BJ (cell line): ENCODE data around the gene LTA4H. TPM values are rescaled to one million over a fixed set of nuclear protein-coding genes. Genes with fewer than 3 reads are reported as not detected.
A peak's percentile ranks its signal among the peaks of the same experiment; 100 is the strongest.

Experiments used
- CTCF ChIA-PET: fragments of 350-600 bp; formaldehyde crosslinking; extraction: SDS; loops from one replicate; lab custom pipeline; 2021; ENCODE audit warnings: antibody characterized with exemption, inconsistent platforms; lab: Yijun Ruan, JAX
- POLR2A ChIA-PET: fragments of 300-600 bp; sonication (Branson Sonifier 250); formaldehyde crosslinking; extraction: SDS; loops from one replicate; lab custom pipeline; 2021; ENCODE audit warnings: antibody characterized with exemption; lab: Charles Lee
- DNase-seq: peaks from one replicate; pipeline ENCODE4 v3.0.0-alpha.2; 2011; ENCODE audit warnings: low read depth
- H3K27me3 ChIP-seq: 2 replicates; pipeline ENCODE4 v1.6.0; 2011; ENCODE audit warnings: low read length; ENCODE audit not compliant: control insufficient read depth, insufficient read depth
- H3K36me3 ChIP-seq: 2 replicates; pipeline ENCODE4 v1.5.1; 2011; ENCODE audit warnings: low read length; ENCODE audit not compliant: control insufficient read depth, insufficient read depth
- H3K4me3 ChIP-seq: 2 replicates; pipeline ENCODE4 v1.5.1; 2011; ENCODE audit warnings: low read depth, mild to moderate bottlenecking, control low read depth, low read length
- polyA minus RNA-seq: library from RNA; depleted of rRNA, polyadenylated mRNA; stranded (reverse); fragments of >200 nt; gene quantifications from 2 replicates; pipeline ENCODE4 v1.2.3, GENCODE V29; 2011; rRNA and poly(A)+ RNA removed
- polyA plus RNA-seq: library from polyadenylated mRNA; depleted of rRNA; stranded (reverse); fragments of >200 nt; gene quantifications from 2 replicates; pipeline ENCODE4 v1.2.3, GENCODE V29; 2011; rRNA removed
- TF ChIP-seq, protein P1 (sequence below): IDR thresholded peaks from 2 replicates; pipeline ENCODE4 v1.5.1; 2011; ENCODE audit warnings: low read depth, mild to moderate bottlenecking, control low read depth, inconsistent platforms, low read length, moderate library complexity; ENCODE audit not compliant: insufficient read depth

Gene LTA4H
- polyA plus RNA-seq (35.1 and 60.7 TPM in 2 replicates), polyA minus RNA-seq (15.2 and 17.2 TPM in 2 replicates)

DNA sequence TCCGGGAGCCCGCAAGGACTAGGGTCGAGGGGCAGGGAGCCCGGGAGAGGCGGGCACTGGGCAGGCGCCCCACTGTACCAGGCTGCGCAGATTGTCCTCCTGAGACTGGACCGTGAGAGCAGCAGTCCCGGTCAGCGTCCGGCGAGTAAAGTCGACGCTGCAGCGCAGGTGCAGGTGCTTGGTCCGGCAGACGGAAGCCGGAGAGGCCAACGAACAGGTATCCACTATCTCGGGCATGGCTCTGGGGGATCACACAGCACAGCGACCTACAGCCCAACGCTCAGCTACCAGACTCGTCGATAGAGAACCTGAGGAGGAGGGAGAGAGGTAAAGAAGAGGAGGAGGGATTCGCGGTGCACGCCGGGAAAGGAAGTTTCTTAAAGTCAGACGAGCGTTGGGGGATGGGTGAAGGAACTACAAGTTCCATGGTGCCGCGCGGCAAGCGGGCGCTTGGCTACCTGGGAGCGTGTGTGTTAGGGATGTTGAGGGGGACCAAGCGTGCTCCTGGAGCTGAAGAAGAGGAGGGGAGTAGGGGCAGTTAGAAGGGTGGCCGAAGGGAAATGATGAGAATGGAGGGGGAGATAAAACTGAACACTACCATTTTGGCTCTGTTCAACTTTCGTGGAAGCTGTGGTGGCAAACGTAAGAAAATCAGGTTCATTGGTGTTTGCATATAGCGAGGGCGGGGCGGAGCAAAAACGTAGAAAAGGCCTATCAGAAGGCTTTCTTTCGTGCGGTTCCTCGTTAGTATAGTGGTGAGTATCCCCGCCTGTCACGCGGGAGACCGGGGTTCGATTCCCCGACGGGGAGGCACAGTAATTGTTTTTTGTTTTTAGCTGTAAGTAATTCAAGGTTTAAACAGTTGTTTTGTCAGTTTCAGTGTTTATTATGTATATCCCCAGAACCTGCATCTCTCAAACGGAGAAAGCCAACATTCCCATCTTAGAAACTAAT is at the start of gene LTA4H:
TSS of gene LTA4H (minus strand) at position 305 of the 954 bp plus-strand sequence. CDS start at position 237, 68 bp downstream.
- TF ChIP-seq, protein P1, sequence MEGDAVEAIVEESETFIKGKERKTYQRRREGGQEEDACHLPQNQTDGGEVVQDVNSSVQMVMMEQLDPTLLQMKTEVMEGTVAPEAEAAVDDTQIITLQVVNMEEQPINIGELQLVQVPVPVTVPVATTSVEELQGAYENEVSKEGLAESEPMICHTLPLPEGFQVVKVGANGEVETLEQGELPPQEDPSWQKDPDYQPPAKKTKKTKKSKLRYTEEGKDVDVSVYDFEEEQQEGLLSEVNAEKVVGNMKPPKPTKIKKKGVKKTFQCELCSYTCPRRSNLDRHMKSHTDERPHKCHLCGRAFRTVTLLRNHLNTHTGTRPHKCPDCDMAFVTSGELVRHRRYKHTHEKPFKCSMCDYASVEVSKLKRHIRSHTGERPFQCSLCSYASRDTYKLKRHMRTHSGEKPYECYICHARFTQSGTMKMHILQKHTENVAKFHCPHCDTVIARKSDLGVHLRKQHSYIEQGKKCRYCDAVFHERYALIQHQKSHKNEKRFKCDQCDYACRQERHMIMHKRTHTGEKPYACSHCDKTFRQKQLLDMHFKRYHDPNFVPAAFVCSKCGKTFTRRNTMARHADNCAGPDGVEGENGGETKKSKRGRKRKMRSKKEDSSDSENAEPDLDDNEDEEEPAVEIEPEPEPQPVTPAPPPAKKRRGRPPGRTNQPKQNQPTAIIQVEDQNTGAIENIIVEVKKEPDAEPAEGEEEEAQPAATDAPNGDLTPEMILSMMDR, result no peak
- ChIA-PET CTCF (interaction anchor here (0.6 to 1.5 kb wide), 5 partner anchors 26 to 481 kb away, joined by 3 to 5 read pairs (median 3); no protein-coding TSS in a partner anchor), POLR2A (interaction anchor here (0.5 kb wide), 1 partner anchor 375 kb away, joined by 3 read pairs; no protein-coding TSS in a partner anchor)
- Histone ChIP-seq H3K27me3 (no peaks in the 10 kb centered on the region), H3K36me3 (no peaks in the 10 kb centered on the region), H3K4me3 (peak within 1 kb of the TSS; percentile 68)
- DNase-seq, result peak; percentile 89

DNA sequence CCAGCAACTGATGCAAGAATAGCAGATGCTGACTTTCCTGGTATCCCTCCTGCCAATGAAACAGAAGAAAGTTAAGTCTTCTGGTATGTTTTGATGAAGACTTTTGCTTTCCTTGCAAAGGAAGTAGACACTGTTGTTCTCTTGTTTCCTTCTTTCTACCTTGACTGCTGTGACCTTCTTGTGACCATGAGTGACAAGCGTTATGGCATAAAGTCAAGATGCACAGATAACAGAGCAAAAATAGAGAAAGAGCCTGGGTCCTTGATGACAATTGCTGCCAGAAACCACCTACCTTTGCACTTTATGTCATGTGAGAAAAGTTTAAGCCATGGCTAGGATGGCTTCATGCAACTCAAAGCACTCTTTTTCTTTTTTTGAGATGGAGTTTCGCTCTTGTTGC is 49.2 kb upstream of the LTA4H start:
- no peaks in the 10 kb centered on the region for H3K27me3 ChIP-seq
- ChIA-PET POLR2A (no interaction called here), CTCF (no interaction called here)
- TF ChIP-seq, protein P1, result no peak
- no peak for DNase-seq
- no peaks in the 10 kb centered on the region for H3K36me3 ChIP-seq
- no peak overlapping the region for H3K4me3 ChIP-seq

DNA sequence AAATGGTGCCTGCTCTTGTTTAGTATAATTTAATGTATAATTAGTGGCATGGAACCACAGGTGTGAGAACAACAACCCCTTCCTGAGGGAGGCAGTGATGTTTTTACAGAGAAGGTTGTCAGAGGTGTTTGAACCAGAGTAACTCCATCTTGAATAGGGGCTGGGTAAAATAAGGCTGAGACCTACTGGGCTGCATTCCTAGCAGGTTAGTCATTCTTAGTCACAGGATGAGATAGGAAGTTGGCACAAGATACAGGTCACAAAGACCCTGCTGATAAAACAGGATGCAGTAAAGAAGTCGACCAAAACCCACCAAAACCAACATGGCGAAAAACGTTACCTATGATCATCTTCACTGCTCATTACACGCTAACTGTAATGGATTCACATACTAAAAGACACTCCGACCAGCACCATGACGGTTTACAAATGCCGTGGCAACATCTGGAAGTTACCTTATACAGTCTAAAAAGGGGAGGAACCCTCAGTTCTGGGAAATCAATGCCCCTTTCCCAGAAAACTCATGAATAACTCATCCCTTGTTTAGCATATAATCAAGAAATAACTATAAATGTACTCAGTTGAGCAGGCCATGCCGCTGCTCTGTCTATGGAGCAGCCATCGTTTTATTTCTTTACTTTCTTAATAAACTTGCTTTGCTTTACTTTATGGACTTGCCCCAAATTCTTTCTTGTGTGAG is 47.8 kb upstream of the LTA4H start:
- ChIA-PET CTCF (no interaction called here), POLR2A (no interaction called here)
- DNase-seq, result no peak
- Histone ChIP-seq H3K4me3 (no peak overlapping the region), H3K36me3 (no peaks in the 10 kb centered on the region), H3K27me3 (peaks cover 3% of the 10 kb centered on the region; the same call in 1 of the 2 replicates)
- TF ChIP-seq, protein P1, result no peak

DNA sequence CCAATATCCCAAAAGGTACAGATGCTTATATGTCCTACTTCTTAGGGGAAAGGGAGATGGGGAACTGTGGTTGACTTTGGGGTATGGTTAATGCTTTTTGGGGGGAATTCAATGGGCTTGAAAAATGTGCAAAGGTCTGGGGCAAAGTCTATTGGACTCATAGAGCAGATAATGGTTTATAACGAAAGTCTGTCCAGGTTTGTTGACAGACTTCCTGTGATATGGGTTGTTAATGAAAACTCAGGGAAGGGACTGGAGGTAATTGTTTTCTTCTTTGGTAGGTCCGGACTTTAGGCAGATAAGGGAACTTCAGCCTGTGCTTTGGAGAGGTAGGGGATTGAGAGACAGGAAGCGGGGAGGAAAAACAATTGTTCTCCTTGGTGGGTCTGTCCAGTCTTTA is 46.2 kb upstream of the LTA4H start:
- ChIA-PET POLR2A (no interaction called here), CTCF (no interaction called here)
- no peak overlapping the region for H3K4me3 ChIP-seq
- TF ChIP-seq, protein P1, result no peak
- H3K36me3 ChIP-seq, result no peaks in the 10 kb centered on the region
- H3K27me3 ChIP-seq, result peaks cover 4% of the 10 kb centered on the region; the same call in 1 of the 2 replicates
- DNase-seq, result no peak
